H9 (cell line): Measurements from ENCODE around the gene PACSIN3. TPM values are rescaled to one million over a fixed set of nuclear protein-coding genes. Genes with fewer than 3 reads are reported as not detected.

Experiments used
- DNase-seq: peaks from one replicate; pipeline ENCODE4 v3.0.0-alpha.2; 2017
- H2AFZ ChIP-seq: one replicate; pipeline ENCODE4 v1.6.1; 2013; ENCODE audit warnings: mild to moderate bottlenecking, low read length, control low read depth, moderate library complexity
- H2AK5ac ChIP-seq: 2 replicates; pipeline ENCODE4 v1.6.1; 2013; ENCODE audit warnings: low read length, control low read depth, mixed read lengths; ENCODE audit not compliant: insufficient read length
- H2BK120ac ChIP-seq: one replicate; pipeline ENCODE4 v1.6.1; 2013; ENCODE audit warnings: low read depth, mild to moderate bottlenecking, low read length, control low read depth, inconsistent platforms; ENCODE audit not compliant: poor library complexity, severe bottlenecking
- H2BK12ac ChIP-seq: 2 replicates; pipeline ENCODE4 v1.6.1; 2013; ENCODE audit warnings: low read length, control low read depth, mixed read lengths, low read depth; ENCODE audit not compliant: insufficient read length
- H2BK15ac ChIP-seq: 2 replicates; pipeline ENCODE4 v1.6.1; 2013; ENCODE audit warnings: low read depth, low read length, control low read depth
- H2BK20ac ChIP-seq: one replicate; pipeline ENCODE4 v1.6.1; 2013; ENCODE audit warnings: low read depth, mild to moderate bottlenecking, low read length, control low read depth, inconsistent platforms; ENCODE audit not compliant: poor library complexity, severe bottlenecking
- H2BK5ac ChIP-seq: 2 replicates; pipeline ENCODE4 v1.6.1; 2013; ENCODE audit warnings: low read length, control low read depth, mixed read lengths; ENCODE audit not compliant: insufficient read length
- H3K14ac ChIP-seq: 2 replicates; pipeline ENCODE4 v1.6.1; 2013; ENCODE audit warnings: low read length, control low read depth; ENCODE audit not compliant: insufficient read depth
- H3K18ac ChIP-seq: 2 replicates; pipeline ENCODE4 v1.6.1; 2013; ENCODE audit warnings: low read depth, mild to moderate bottlenecking, mixed read lengths, low read length, control low read depth; ENCODE audit not compliant: insufficient read length
- H3K23ac ChIP-seq: 2 replicates; pipeline ENCODE4 v1.6.1; 2013; ENCODE audit warnings: low read length, control low read depth, mixed read lengths, low read depth; ENCODE audit not compliant: insufficient read length
- H3K23me2 ChIP-seq: 2 replicates; pipeline ENCODE4 v1.6.1; 2013; ENCODE audit warnings: low read depth, mild to moderate bottlenecking, mixed read lengths, low read length, control low read depth; ENCODE audit not compliant: insufficient read length, poor library complexity, severe bottlenecking
- H3K27ac ChIP-seq: 2 replicates; pipeline ENCODE4 v1.5.1; 2013; ENCODE audit warnings: low read length, control low read depth, mixed read lengths, low read depth; ENCODE audit not compliant: insufficient read length
- H3K27me3 ChIP-seq: 2 replicates; pipeline ENCODE4 v1.6.1; 2013; ENCODE audit warnings: low read length, control low read depth, inconsistent platforms; ENCODE audit not compliant: insufficient read depth
- H3K4ac ChIP-seq: 2 replicates; pipeline ENCODE4 v1.6.1; 2013; ENCODE audit warnings: low read depth, mild to moderate bottlenecking, control low read depth, inconsistent platforms, low read length, moderate library complexity
- H3K4me1 ChIP-seq: 2 replicates; pipeline ENCODE4 v1.6.1; 2013; ENCODE audit warnings: low read length, control low read depth, inconsistent platforms; ENCODE audit not compliant: insufficient read depth
- H3K4me2 ChIP-seq: 2 replicates; pipeline ENCODE4 v1.6.1; 2013; ENCODE audit warnings: low read length, control low read depth, mixed read lengths; ENCODE audit not compliant: insufficient read length, insufficient read depth
- H3K56ac ChIP-seq: 2 replicates; pipeline ENCODE4 v1.6.1; 2013; ENCODE audit warnings: low read depth, mild to moderate bottlenecking, mixed read lengths, low read length, control low read depth; ENCODE audit not compliant: insufficient read length
- H3K79me1 ChIP-seq: 2 replicates; pipeline ENCODE4 v1.6.1; 2013; ENCODE audit warnings: low read depth, mild to moderate bottlenecking, moderate library complexity, low read length, control low read depth, inconsistent platforms; ENCODE audit not compliant: insufficient read depth, poor library complexity, severe bottlenecking
- H3K79me2 ChIP-seq: 2 replicates; pipeline ENCODE4 v1.6.1; 2013; ENCODE audit warnings: low read length, control low read depth, inconsistent platforms; ENCODE audit not compliant: insufficient read depth
- H3K9ac ChIP-seq: 2 replicates; pipeline ENCODE4 v1.6.1; 2013; ENCODE audit warnings: low read length, control low read depth, mixed read lengths; ENCODE audit not compliant: insufficient read length; ENCODE audit errors: extremely low read depth
- H3K9me3 ChIP-seq: one replicate; pipeline ENCODE4 v1.6.1; 2013; ENCODE audit warnings: low read depth, low read length, inconsistent platforms; ENCODE audit not compliant: control insufficient read depth
- H3T11ph ChIP-seq: one replicate; pipeline ENCODE4 v1.6.1; 2013; ENCODE audit warnings: mild to moderate bottlenecking, low read length, control low read depth, inconsistent platforms
- H4K20me1 ChIP-seq: one replicate; pipeline ENCODE4 v1.6.1; 2013; ENCODE audit not compliant: control insufficient read depth, insufficient read length, insufficient read depth
- H4K5ac ChIP-seq: 2 replicates; pipeline ENCODE4 v1.6.1; 2013; ENCODE audit warnings: low read depth, mild to moderate bottlenecking, mixed read lengths, low read length, control low read depth; ENCODE audit not compliant: insufficient read length
- H4K8ac ChIP-seq: replicated peaks from 2 replicates; pipeline ENCODE4 v1.6.1; 2013; ENCODE audit warnings: low read length, control low read depth, mixed read lengths, low read depth; ENCODE audit not compliant: insufficient read length
- H4K91ac ChIP-seq: 2 replicates; pipeline ENCODE4 v1.6.1; 2013; ENCODE audit warnings: low read depth, mild to moderate bottlenecking, moderate library complexity, mixed read lengths, low read length, control low read depth; ENCODE audit not compliant: insufficient read length
- H3K27ac Mint-ChIP-seq, 3 experiments: 2 replicates in 2 of 3; 3 replicates in 1 of 3; pipeline ENCODE4 v1.8.0; 2020 to 2021; ENCODE audit warnings: mixed read lengths in 3 of 3, mild to moderate bottlenecking in 1 of 3, moderate library complexity in 1 of 3
- H3K27me3 Mint-ChIP-seq: 2 replicates; pipeline ENCODE4 v1.8.0; 2021; ENCODE audit warnings: low read depth, mild to moderate bottlenecking, moderate library complexity, mixed read lengths
- H3K36me3 Mint-ChIP-seq, 3 experiments: 2 replicates in 2 of 3; 3 replicates in 1 of 3; pipeline ENCODE4 v1.8.0; 2020 to 2021; ENCODE audit warnings: low read depth in 3 of 3, mixed read lengths in 3 of 3; ENCODE audit not compliant: insufficient read depth in 1 of 3
- H3K4me1 Mint-ChIP-seq, 2 experiments: 2 replicates each; pipeline ENCODE4 v1.8.0; 2020; ENCODE audit warnings: mixed read lengths in 2 of 2
- H3K4me3 Mint-ChIP-seq, 2 experiments: 2 replicates in 1 of 2; 3 replicates in 1 of 2; pipeline ENCODE4 v1.8.0; 2020 to 2021; ENCODE audit warnings: mild to moderate bottlenecking in 2 of 2, mixed read lengths in 2 of 2, moderate library complexity in 1 of 2
- H3K9me3 Mint-ChIP-seq, 2 experiments: 2 replicates in 1 of 2; 3 replicates in 1 of 2; pipeline ENCODE4 v1.8.0; 2020; ENCODE audit warnings: mild to moderate bottlenecking in 2 of 2, mixed read lengths in 2 of 2, moderate library complexity in 1 of 2
- WGBS: extraction: QIAGEN DNeasy Blood & Tissue Kit; methylation state at CpG from one replicate; pipeline ENCODE4 v1.1.7; 2013; ENCODE audit warnings: missing lambda C conversion rate, low lambda C conversion rate, mixed read lengths; ENCODE audit not compliant: insufficient read length; ENCODE audit errors: extremely low coverage; 5-methylcytosine and 5-hydroxymethylcytosine counted together
- total RNA-seq: library from RNA; stranded (reverse); gene quantifications from 2 replicates; pipeline ENCODE4 v1.2.1, GENCODE V29; 2021
- TF ChIP-seq, protein P1 (sequence below): fragments of 200-600 bp; sonication (generic); conservative IDR thresholded peaks from 3 replicates; pipeline ENCODE4 v1.8.0; 2021; ENCODE audit warnings: antibody characterized with exemption, mild to moderate bottlenecking

Gene PACSIN3
- total RNA-seq, 1 experiment from 2014 or later: 63.0 TPM

DNA sequence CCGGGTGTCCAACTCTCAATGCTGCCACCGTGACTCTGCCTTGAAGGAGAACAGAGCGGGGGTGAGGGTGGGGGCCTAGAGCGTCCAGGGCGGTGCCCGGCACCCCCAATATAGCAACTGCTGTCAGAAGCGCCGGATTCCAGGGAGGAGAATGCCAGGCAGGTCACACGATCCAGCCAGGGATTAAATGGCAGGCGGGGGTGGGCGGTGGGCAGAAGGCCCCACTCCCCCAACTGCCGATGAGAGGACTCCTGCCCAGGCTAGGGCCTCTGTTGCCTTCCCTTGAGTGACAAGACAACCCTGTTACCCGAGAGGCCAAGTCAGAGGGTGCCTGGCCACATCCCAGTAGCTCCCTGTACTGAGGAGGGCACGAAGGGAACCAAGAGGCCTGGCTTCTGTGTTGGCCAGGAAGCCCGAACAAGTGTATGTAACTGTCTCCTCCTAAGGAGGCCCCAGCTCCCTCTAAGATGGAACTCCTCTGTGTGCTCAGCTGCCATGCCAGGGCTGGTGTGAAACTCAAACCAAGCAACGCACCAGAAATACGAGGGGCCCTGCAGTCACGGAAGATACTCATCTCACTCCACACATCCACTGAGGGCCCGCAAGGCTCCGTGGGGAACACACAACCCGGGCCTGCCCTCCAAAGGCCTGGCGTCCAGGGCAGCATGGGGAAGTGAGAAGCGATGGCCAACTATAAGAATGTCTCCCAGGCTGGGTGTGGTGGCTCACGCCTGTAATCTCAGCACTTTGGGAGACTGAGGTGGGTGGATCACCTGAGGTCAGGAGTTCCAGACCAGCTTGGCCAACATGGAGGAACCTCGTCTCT is 3.0 kb downstream of the PACSIN3 start:
- TF ChIP-seq, protein P1, sequence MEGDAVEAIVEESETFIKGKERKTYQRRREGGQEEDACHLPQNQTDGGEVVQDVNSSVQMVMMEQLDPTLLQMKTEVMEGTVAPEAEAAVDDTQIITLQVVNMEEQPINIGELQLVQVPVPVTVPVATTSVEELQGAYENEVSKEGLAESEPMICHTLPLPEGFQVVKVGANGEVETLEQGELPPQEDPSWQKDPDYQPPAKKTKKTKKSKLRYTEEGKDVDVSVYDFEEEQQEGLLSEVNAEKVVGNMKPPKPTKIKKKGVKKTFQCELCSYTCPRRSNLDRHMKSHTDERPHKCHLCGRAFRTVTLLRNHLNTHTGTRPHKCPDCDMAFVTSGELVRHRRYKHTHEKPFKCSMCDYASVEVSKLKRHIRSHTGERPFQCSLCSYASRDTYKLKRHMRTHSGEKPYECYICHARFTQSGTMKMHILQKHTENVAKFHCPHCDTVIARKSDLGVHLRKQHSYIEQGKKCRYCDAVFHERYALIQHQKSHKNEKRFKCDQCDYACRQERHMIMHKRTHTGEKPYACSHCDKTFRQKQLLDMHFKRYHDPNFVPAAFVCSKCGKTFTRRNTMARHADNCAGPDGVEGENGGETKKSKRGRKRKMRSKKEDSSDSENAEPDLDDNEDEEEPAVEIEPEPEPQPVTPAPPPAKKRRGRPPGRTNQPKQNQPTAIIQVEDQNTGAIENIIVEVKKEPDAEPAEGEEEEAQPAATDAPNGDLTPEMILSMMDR: no peak
- Mint-ChIP-seq H3K4me3 (no peak overlapping the region), H3K36me3 (peaks cover 2 to 17% (median 15%) of the 10 kb centered on the region in 3 experiments; a peak in 5 of 7 replicates), H3K27me3 (peaks cover 9% of the 10 kb centered on the region), H3K27ac (no peak overlapping the region), H3K9me3 (no peaks in the 10 kb centered on the region), H3K4me1 (peaks cover 18 to 19% of the 10 kb centered on the region in 2 experiments)
- H3K27me3 ChIP-seq: no peaks in the 10 kb centered on the region
- no peak overlapping the region for H2AK5ac ChIP-seq
- no peaks in the 10 kb centered on the region for H3K79me1 ChIP-seq
- H4K5ac ChIP-seq: no peak overlapping the region
- no peak overlapping the region for H2BK20ac ChIP-seq
- H3K56ac ChIP-seq: no peak overlapping the region
- no peak overlapping the region for H3K14ac ChIP-seq
- H2BK5ac ChIP-seq: no peak overlapping the region
- no peak overlapping the region for H4K8ac ChIP-seq
- no peak overlapping the region for H3T11ph ChIP-seq
- no peak overlapping the region for H2BK120ac ChIP-seq
- no peak overlapping the region for H4K91ac ChIP-seq
- H3K4me2 ChIP-seq: no peak overlapping the region
- H3K9ac ChIP-seq: no peak overlapping the region
- H2BK12ac ChIP-seq: no peak overlapping the region
- H3K23ac ChIP-seq: no peak overlapping the region
- no peak for DNase-seq
- H2BK15ac ChIP-seq: no peak overlapping the region
- no peak overlapping the region for H2AFZ ChIP-seq
- H3K4ac ChIP-seq: no peak overlapping the region
- no peak overlapping the region for H3K18ac ChIP-seq
- H3K79me2 ChIP-seq: no peaks in the 10 kb centered on the region
- H4K20me1 ChIP-seq: no peaks in the 10 kb centered on the region
- H3K4me1 ChIP-seq: no peaks in the 10 kb centered on the region
- peaks cover 14% of the 10 kb centered on the region for H3K23me2 ChIP-seq
- no CpG with 5 or more reads among the region's 25 CpGs for WGBS
- no peak overlapping the region for H3K27ac ChIP-seq
- no peaks in the 10 kb centered on the region for H3K9me3 ChIP-seq
